NCI-H2107 treated with DMSO at 0.1 percent for 48 hours (cell line): Measurements from ENCODE around the gene DAB1.
"Not testable (repeated sequence)": the region's sequence is repeated elsewhere in the genome, so short reads cannot be mapped to it uniquely, and the experiment has no call there.

Experiments
- DNase-seq: peaks from one replicate; lab custom pipeline; 2025; ENCODE audit not compliant: unreplicated experiment; lab: John Stamatoyannopoulos, UW

DAB1 gene

DNA sequence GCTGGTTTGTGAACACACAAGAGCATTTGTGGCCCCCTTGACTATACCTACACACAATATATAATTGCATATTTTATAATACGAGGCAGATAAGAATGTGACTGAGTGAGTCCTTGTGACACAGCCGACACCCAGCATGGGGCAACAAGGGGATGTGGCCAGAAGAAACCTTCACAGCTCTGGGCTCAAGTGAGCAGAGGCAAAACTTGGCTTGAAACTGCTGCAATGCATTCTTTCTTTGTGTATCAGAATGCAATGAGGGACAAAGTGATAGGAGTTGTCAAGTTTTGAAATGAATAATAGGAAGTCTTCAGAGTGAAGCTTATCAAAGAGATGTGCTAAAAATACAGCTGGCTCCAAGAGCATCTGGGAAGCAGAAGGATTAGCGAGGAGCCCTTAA is 334.0 kb downstream of the DAB1 start:
- DNase-seq: no peak

DNA sequence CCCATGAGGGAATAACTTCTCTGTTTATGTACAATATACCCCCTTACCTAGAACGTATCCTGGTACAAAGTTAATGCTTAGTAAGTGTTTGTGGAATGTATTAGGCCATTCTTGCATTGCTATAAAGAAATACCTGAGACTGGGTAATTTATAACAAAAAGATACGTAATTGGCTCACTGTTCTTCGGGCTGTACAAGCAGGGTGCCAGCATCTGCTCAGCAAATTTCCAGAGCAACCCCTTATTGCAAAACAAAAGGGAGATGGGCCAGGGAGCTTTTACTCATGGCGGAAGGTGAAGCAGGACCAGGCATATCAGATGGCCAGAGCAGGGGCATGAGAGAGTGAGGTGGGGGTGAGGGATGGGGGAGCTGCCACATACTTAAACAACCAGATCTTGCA is 334.6 kb downstream of the DAB1 start:
- DNase-seq: no peak

DNA sequence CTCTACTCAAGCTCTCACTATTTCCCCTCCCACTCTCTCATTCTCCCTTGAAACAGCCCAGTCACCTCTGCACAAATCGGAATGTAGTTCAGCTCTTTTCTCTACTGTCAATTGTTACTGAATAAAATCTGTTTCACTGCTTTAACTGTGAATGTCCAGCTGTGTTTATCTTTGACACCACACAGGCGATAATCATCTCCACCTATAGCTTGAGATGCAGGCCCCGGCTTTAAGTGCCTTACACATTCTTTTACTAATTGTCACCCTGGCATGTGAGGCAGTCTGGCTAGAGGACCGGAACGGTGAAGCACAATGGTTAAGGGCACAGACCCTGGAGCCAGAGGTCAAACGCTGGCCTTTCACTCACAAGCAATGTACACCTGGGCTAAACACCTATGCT is 335.2 kb downstream of the DAB1 start:
- DNase-seq: no peak

DNA sequence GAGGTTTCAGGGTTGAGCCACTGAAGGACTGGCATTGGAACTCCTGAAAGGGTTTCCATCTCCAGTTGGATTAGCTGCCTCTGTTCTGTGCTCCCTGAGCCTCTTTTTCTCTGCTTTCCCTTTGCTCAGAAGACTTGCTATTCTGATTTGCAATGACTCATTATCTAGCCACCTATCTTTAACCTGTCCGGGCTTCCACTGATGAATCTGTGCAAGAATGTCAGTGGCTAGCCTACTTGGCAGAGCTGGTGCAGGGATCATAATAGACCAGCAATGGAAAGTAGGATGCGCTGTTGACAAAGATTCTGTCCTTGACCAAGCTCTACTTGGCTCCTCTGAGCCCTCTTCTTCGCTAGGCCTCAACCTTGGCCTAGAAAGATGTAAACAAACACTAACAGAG is 336.2 kb downstream of the DAB1 start:
- DNase-seq: not testable (repeated sequence)

DNA sequence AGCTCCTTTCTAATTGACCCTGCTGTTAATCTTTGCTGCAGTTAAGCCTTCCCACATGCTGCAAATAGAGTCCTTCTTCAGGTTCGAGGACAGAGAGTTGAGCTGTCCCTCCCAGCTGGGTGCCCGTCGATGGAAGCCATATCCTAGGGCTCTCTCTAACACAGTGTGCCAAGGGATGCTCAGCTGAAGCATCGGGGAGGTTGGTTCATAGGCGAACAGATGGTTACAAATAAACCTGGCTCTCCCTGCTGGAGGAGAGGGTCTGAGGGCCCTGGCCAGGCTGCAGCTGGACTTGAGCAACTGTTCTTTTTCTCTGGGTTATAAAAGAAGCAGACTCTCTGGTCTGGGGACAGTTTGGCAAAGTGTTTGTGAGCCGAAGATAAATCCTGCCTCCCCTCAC is 337.7 kb downstream of the DAB1 start:
- no peak for DNase-seq

DNA sequence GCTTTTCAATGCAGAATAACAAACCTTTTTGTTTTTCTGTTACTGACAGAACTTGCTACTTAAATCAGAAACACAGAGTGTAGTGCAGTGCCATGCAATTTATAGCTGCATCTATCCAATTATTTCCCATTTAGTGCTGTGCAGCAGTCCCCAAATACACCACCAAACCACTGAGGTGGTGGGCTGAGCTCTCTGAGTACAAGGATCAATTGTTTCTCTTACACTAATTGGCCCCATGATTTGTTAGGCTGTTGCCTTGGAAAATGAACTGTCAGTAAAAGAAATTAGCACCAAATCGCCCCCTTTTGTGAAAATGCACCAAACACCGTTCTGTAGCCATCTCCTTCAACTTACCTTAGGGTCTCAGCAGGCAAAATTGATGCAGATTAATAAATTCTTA is 339.2 kb downstream of the DAB1 start:
- DNase-seq: no peak

DNA sequence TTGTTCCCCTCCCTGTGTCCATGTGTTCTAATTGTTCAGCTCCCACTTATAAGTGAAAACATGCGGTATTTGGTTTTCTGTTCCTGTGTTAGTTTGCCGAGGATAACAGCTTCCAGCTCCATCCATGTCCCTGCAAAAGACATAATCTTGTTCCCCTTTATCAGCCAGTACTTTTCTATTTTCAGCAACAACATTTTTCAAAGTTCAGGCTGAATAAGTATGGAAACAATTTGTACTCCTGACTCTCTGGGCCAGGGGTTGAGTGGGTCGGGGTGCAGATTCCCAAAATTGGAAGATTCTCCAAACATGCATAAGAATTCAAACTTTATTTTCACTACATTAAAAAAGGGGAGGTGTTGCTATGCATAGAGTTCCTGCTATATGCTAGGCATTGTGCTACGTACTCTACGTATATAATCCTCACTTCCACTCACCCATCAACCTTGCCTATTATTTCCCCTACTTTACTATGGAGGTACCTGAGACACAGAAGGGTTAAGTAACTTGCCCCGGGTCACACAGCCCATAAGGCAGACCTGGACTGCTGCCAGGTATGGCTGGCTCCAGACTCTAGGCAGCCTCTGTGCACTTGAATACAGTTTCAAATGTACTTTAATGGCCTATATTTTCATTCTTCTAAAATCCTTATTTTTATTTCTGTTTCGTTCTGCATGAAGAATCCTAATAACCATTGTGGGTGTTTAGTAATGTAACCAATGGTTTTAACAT is 341.0 kb downstream of the DAB1 start:
- no peak for DNase-seq

DNA sequence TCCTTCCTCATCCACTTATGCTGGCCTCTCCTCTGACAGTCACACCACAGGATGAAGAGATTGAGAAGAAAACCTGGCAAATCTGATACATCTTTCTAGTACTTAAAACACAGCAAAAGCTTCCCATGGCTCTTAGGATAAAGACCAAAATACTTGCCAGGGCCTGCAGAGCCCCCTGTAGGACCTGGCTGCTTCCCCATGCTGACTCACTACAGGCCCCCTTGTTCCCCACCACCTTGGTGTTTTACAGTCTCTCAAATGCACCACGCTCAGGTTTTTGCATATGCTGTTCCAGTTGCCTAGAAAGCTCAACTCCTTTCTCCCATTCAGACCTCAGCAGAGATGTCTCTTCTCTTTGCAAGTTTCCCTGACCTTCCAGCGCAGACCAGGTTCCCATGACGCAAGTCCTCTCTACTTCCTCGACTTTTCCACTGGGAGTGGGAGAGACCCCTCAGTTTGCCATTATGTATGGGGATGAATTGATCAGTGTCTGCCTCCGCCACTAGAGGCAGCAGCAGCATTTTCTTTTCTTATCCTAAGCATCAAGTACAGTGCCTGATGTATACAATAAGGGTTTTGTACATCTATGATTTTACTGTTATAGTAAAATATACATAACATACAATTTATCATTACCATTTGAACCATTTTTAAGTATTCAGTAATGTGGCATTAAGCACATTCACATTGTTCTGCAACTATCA is 344.3 kb downstream of the DAB1 start:
- no peak for DNase-seq

DNA sequence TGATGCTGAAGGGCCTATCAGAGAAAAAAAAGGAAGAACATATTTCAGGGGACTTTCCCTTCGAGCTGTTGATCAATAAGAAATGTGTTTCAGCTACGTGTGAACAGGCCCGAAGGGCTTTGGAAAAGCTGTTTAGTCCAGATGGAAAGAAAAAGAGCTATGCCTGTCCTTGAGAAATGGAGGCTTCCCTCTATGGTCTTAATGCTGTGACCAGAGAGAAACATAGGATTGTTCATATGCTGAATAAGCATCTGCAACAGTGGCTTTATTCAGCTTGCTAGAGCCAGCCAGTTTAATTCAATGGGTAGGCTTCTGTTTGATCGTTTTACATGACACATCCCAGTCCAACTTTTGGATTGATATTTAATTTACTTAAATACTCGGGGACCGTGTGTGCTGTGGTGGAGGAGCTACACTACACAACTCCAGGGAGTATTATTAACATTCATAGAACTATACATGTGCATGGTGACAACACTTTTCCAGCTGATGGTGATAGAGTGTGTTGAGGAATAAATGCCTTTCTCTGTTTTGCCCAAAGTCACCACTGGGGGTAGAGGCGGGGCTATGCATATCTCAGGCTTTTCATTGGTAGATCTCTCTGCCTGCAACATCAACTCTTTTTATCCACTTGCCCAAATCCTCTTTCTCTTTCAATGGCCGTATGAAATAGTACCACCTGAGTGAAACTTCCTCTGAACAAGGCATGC is 351.3 kb downstream of the DAB1 start:
- DNase-seq: no peak

DNA sequence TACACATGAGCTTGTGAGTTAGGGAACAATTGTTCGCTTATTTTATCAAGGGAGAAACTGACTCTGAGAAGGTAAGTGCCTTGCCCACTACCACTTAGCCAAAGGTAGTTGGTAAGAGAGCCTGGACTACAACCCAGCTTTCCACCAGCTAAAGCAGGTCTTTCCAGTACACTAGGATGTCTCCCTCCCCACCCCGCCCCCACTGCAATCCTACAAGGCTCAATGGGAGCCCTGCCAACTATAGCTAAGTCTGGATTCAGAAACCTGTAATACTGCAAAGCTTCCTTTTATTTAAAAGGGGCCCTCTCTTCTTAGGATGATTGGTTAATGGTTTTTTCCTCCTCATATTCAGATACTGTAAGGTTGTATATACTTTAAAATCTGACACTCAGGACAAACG is 356.0 kb downstream of the DAB1 start:
- DNase-seq: no peak

DNA sequence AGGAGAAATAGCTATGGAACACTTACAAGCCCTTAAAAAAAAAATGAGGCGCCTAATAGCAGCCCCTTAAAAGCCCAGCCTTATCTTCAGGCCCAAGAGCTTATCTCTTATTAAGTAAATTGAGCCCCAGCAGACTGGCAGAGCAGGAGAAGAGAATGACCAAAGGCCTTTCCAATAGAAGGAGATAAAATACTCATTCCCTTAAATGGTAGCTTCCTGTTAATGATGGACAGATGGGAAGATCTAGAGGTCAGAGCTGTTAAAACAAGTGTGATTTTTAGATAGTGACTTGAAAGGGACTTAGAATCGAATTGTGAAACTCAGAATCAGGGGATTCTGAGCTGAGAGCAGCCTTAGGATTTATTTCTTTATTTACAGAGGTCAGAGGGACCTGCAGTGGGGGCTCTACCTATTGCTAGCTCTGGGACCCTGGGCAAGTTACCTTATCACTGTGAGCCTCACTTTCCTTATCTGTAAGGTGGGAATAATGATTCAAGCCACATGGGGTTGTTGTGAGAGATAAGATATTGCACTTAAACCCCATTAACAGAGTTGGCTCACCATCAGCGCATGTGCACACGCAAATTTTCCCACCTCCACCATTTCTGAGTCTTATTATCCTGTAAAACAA is 356.8 kb downstream of the DAB1 start:
- no peak for DNase-seq

DNA sequence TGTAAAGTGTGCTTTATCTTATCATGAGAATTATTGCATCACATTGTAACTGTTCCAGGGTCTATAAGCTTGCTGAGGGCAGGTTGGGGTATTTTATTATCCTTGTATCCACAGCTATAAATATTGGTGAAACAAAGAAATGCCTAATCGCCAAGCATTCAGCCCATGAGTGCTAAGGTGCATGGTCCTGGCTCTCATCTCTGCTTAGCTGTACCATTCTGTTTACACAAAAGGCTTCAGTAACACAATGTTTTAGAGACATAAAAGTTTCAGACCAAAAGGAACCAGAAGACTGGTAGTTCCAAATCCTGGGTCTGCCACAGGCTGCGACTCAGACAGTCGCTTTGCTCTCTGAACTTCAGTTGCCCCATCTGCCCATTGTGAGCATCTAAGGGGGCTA is 358.4 kb downstream of the DAB1 start:
- no peak for DNase-seq

DNA sequence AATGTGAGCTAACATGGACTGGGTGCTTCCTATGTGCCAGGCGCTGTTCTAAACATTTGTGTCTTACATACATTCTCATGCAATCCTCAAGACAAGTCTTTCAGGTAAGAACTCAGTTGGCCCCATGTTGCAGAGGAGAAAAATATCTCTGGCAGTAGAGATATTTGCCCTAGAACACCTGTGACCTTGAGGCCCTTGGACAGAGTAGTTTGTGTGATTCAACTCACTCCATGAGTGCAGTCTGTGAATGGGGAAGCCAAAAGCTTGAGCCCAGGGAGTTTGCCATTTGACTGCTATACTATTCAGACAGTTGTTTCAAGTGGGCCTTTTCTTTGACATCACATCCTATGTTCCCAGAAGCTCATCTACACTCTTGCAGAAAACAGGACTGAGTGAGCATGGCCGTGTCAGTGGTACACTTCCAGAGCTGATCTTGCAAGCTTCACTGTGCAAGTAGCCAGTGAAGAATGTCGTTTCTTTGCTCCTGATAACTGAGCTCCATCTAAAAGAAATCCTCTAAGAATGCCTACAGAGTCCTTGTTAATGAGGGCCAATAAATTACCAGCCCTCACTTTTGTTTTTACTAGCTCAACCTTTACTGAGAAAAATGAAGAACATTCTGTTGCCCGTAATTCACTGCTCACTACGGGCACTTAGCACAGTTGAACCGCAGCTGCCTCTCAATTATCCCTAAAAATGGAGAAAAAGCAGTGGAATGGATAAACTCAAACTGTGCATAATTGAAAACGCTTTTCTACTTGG is 359.3 kb downstream of the DAB1 start:
- no peak for DNase-seq

DNA sequence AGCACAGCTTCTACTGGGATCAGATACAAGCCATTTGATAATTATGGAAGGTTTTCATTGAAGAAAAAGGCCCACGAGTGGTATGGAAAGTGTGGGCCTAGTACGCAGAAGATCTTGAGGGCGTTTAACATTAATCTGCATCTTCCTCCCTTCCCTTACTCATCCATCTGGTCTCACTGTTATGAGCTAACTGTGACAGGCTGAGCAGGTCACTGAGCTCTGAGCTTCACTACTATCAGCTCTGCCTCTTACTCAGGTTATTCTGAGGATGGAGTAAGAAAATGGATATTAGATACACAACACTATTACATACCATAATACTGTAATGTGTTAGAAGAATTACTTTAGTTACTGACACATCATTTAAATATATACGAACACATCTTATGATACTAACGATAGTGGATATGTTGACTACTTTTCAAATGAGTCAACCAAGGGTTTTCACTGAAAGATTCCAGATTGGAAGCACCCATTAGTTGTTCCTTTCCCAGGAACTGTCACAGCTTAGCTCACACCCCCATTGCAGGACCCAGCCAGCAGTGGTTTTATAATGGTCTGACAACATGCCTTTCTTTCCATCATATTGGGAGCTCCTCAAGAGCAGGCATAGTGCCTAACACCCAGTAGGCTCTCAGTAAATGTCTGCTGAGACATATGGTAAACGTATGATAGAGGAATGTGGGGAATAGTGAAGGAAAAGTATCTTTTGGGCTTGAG is 360.3 kb downstream of the DAB1 start:
- no peak for DNase-seq

DNA sequence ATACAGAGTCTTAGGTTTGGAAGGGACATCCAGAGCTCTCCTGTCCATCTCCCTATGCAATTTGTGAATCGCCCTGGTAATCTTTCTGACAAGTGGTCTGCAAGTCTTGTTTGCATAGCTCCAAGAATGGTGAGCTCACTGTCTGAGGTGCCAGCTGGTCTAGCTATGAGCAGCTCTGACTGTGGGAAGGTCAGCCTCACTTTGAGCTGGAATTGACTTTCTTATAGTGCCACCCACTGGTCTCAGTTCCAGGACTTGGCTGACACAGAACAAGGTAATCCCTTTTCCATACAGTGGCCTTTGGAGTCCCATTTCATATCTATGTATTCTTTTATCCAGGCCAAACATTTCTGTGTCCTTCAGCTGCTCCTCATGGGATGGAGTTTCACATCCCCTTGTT is 362.5 kb downstream of the DAB1 start:
- peak; percentile 48 for DNase-seq

DNA sequence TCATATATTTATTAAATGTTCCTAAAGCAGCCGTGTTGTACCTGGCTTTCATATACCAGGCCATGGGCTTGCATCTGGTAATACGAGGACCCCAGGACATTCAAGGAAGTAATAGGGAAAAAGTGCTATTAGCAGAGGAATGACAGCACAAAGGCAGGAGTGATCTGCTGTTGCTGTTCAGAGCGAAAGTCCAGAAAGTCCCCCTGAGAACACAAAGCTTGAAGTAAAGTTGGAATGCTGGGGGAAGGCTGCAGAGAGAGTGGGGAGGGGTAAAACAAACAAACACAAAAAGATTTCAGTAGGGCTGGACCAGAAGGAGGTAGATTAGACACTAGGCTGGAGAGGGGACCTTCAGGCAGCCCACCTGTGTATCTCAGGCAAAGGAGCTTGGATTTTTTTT is 363.4 kb downstream of the DAB1 start:
- DNase-seq: no peak

DNA sequence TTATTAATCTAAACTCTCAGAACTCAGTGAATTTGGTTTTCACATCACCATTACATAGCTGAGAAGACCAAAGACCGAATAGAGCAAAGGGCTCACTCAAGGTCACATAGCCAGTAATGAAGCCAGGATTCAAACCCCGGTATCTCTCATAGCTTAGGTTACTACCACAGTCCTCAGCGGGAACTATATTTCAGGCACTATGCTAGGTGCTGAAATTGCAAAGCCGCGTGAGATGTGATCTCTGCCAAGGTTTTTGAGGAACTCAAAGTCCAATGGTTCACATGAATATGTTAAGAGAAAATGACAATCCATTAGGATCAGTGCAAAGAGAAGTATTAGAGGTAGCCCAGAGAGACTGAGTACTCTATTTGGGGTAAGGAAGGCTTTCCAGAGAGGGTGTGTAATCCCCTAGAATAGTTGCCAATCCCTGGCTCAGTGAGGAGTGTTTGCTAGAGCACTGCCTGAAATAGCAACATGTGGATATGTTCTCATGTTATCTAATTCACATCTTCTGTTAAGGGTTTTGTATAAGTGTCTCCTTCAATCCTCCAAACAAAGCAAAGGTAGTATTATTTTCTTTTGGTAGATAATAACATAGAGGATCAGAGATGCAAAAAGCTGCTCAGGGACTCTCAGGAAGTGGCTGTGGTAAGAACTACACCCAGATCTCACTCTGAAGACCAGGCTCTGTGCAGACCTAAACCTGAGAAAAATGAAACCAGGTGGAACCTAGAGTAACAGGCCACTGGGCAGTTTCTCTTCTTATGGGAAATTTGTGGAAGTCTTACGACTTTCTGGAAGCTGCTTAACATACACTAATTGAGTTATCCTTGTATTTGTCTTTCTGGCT is 365.0 kb downstream of the DAB1 start:
- DNase-seq: no peak

DNA sequence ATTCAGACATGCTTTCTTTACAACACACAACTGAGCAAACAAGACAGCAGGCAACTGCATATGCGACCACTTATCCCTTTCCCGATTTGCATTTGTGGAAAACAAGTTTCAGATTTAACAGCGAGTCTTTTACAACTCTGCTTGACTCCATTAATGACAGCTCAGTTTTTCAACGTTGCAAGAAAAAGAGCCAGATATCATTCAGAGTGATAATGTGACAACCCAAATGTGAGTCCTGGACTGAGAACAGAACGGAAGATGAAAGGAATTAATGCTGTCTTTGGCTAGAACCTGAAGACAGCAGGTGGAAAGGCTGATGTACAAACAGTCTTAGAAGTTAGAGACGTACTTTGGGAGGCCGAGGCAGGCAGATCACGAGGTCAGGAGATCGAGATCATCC is 375.0 kb downstream of the DAB1 start:
- DNase-seq: no peak

DNA sequence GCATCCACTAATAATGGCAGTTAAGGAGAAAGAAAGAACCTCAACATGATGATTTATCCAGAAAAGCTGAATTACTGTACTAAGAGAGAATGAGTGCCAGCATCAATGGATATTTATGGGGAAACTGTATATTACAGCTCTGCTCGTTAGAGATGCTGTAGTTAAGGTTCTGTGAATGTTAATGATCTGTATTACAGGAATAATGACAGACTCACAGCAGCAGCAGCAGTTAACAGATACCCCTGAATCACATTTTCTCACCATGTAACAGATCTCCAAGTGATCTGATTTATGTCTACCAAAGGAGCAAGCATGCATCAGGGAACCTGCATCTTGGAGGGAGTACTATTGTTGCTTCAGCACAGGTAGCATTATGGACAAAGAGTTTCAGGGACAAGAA is 377.4 kb downstream of the DAB1 start:
- no peak for DNase-seq

DNA sequence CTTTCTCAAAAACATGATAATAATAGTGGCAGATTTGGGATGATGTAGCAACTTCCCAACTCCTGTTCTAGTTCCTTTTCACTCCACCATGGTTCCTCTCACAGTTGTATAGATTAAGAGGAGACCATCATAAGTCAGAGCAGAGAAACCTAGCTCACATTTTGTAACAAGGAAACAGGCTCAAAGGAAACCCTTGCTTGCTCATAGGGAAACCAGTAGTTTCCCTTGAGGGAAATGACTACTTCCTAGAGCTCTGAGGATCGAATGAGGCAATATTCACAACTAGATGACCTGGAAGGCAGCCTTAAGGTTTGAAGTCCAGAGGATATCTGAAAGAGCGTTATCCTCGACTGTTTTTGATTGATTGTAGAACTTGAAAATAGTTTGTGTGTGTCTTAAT is 382.0 kb downstream of the DAB1 start:
- DNase-seq: no peak
